Activated gamma-delta T cell treated with Interleukin-2 at 50 U/mL for 16 hours (primary cell): Measurements from ENCODE around the gene CNIH3.

Experiments
- DNase-seq: peaks from one replicate; pipeline ENCODE4 v3.0.0-alpha.2; 2020

The CNIH3 gene

GRCh38 chr1:224751624-224752311 lies 135.7 kb downstream of the CNIH3 start:
- DNase-seq: no peak

- DNase-seq: no peak
Measured at GRCh38 chr1:224753491-224753890, 137.4 kb downstream of the CNIH3 start.

GRCh38 chr1:224755586-224755985 lies 139.5 kb downstream of the CNIH3 start:
- DNase-seq: no peak

GRCh38 chr1:224757508-224757907 lies 141.4 kb downstream of the CNIH3 start:
- no peak for DNase-seq

- no peak for DNase-seq
Measured at GRCh38 chr1:224759135-224759534, 143.0 kb downstream of the CNIH3 start.

GRCh38 chr1:224759681-224760091 lies 143.6 kb downstream of the CNIH3 start:
- DNase-seq: no peak

GRCh38 chr1:224760163-224760562 lies 144.0 kb downstream of the CNIH3 start:
- no peak for DNase-seq

- no peak for DNase-seq
Measured at GRCh38 chr1:224761245-224761644, 145.1 kb downstream of the CNIH3 start.

- DNase-seq: no peak
Measured at GRCh38 chr1:224762046-224762445, 145.9 kb downstream of the CNIH3 start.

- DNase-seq: no peak
Measured at GRCh38 chr1:224762701-224763100, 146.6 kb downstream of the CNIH3 start.

- no peak for DNase-seq
Measured at GRCh38 chr1:224763126-224763775, 147.1 kb downstream of the CNIH3 start.

GRCh38 chr1:224766266-224766665 lies 150.1 kb downstream of the CNIH3 start:
- DNase-seq: no peak

GRCh38 chr1:224767031-224767430 lies 150.9 kb downstream of the CNIH3 start:
- no peak for DNase-seq

- no peak for DNase-seq
Measured at GRCh38 chr1:224767676-224768075, 151.6 kb downstream of the CNIH3 start.

GRCh38 chr1:224768971-224769370 lies 152.9 kb downstream of the CNIH3 start:
- no peak for DNase-seq

- no peak for DNase-seq
Measured at GRCh38 chr1:224769452-224770335, 153.6 kb downstream of the CNIH3 start.

- no peak for DNase-seq
Measured at GRCh38 chr1:224770336-224770693, 154.2 kb downstream of the CNIH3 start.

GRCh38 chr1:224773646-224774045 lies 157.5 kb downstream of the CNIH3 start:
- no peak for DNase-seq

- DNase-seq: no peak
Measured at GRCh38 chr1:224774378-224774777, 158.3 kb downstream of the CNIH3 start.

- DNase-seq: no peak
Measured at GRCh38 chr1:224777180-224777579, 161.1 kb downstream of the CNIH3 start.

GRCh38 chr1:224779536-224779935 lies 163.4 kb downstream of the CNIH3 start:
- DNase-seq: no peak

- DNase-seq: no peak
Measured at GRCh38 chr1:224780736-224781135, 164.6 kb downstream of the CNIH3 start.

GRCh38 chr1:224781800-224782199 lies 165.7 kb downstream of the CNIH3 start:
- DNase-seq: no peak
